HFFc6 (cell line): ENCODE results near the gene POFUT2. TPM values are rescaled to one million over a fixed set of nuclear protein-coding genes. Genes with fewer than 3 reads are reported as not detected.

Experiments used
- DNase-seq: peaks from one replicate; pipeline ENCODE4 v3.0.0-alpha.2; 2018
- H3K27ac Mint-ChIP-seq: 2 replicates; pipeline ENCODE4 v1.8.0; 2020; ENCODE audit warnings: mild to moderate bottlenecking, mixed read lengths
- H3K27me3 Mint-ChIP-seq: 2 replicates; pipeline ENCODE4 v1.8.0; 2021; ENCODE audit warnings: mild to moderate bottlenecking, moderate library complexity, mixed read lengths; ENCODE audit not compliant: insufficient read depth
- H3K36me3 Mint-ChIP-seq: 2 replicates; pipeline ENCODE4 v1.8.0; 2021; ENCODE audit warnings: low read depth, mixed read lengths
- H3K4me1 Mint-ChIP-seq: 2 replicates; pipeline ENCODE4 v1.8.0; 2020; ENCODE audit warnings: low read depth, mixed read lengths
- H3K4me3 Mint-ChIP-seq: 2 replicates; pipeline ENCODE4 v1.8.0; 2020; ENCODE audit warnings: mild to moderate bottlenecking, moderate library complexity, mixed read lengths
- H3K9me3 Mint-ChIP-seq: 2 replicates; pipeline ENCODE4 v1.8.0; 2020; ENCODE audit warnings: mild to moderate bottlenecking, mixed read lengths
- CTCF ChIP-seq: fragments of 200-600 bp; sonication (generic); IDR thresholded peaks from 2 replicates; pipeline ENCODE4 v1.5.0; 2021; ENCODE audit warnings: antibody characterized with exemption, mild to moderate bottlenecking
- total RNA-seq, 6 experiments: library from RNA; stranded (reverse); fragmentation: NEBNext Ultra II Directional; extraction: Animal tissue kit (Norgen Biotek cat#: 25700); gene quantifications; 2 replicates in 1 of 6; 3 replicates in 5 of 6; pipeline ENCODE4 v1.2.3, GENCODE V29; 2021

The POFUT2 gene
- total RNA-seq, 6 experiments from 2014 or later: 78.2 to 112 (median 80.3) TPM

DNA sequence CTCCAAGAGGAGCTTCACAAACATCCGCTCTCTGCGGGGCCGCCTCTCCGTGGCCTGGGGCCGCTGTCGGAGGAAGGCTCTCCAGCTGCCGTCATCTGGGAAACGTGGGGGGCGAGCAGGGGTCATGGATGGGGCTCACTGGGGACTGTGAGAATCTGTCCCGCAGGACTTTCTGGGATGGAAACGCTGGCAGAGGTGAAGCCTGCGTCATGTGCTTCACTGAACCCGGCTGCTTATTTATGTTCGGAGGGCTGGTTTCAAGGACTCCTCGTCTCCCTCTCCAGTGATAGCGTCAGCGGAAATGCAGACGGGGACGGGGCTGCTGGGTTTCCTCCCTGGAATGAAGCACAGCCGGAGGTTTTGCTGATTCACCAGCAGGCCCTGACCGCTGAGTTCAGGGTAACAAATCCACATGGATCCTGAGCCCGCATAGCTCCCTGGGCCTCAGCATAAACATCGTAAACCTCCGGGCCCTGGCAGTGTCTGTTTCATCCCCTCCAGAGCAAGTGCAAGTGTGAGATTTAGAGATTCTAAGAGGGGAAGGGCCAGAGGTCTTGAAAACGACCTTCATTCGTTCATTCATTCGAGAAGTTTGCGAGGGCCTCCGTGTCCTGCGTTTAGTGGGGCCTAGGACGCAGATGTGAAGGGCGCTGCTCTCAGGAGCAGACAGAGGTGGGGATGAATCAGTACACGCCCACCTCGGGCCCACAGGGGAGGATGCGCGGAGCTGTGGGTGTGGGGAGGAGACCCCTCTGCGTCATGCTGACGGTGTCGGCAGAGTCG lies 7.0 kb upstream of the POFUT2 start:
- Mint-ChIP-seq H3K4me3 (peak overlapping the region; percentile 74), H3K4me1 (peaks cover 75% of the 10 kb centered on the region), H3K9me3 (peaks cover 10% of the 10 kb centered on the region; the same call in 1 of the 2 replicates), H3K27ac (peak overlapping the region; percentile 92), H3K27me3 (peaks cover 11% of the 10 kb centered on the region), H3K36me3 (peaks cover 23% of the 10 kb centered on the region)
- DNase-seq: peak; percentile 98
- TF ChIP-seq CTCF: no peak

DNA sequence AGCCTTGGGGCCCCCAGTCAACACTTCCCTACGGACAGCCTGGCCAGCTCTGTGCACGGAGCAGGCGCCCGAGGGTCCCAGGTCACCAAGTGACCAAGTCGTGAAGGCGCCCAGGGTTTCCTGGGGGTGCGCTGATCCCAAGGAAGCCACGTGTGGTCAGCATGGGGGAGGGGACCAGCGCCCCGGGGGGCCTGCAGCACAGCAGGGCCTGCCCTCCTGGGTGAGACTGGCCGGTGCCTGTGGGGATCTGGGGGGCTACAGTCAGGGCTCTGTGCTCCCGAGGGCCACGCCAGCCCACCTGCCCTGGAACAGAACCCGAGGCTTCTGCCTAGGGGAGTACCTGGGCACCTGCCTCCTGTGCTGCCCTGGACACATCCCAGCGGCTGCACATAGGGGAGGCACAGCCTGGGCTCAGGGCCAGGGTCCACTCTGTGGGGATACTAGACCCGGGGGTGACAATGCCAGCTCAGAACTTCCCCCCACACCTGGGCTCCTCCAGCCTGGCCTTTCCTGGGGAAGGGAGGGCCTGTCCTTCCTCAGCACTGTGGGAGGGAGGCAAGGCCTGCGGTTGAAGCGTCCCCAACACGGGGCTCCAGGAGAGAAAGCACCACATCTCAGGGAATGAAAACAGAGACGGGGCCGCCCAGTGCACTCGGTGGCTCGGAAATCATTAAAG lies 6.2 kb upstream of the POFUT2 start:
- peaks cover 10% of the 10 kb centered on the region; the same call in 1 of the 2 replicates for H3K9me3 Mint-ChIP-seq
- H3K4me3 Mint-ChIP-seq: peak overlapping the region; percentile 74
- DNase-seq: no peak
- peaks cover 82% of the 10 kb centered on the region for H3K4me1 Mint-ChIP-seq
- peaks cover 23% of the 10 kb centered on the region for H3K36me3 Mint-ChIP-seq
- peaks cover 11% of the 10 kb centered on the region for H3K27me3 Mint-ChIP-seq
- no peak for TF ChIP-seq CTCF
- peak overlapping the region; percentile 92 for H3K27ac Mint-ChIP-seq

GRCh38 chr21:45293220-45293725 lies 5.6 kb upstream of the POFUT2 start:
- H3K27ac Mint-ChIP-seq: peak overlapping the region; percentile 92
- peaks cover 81% of the 10 kb centered on the region for H3K4me1 Mint-ChIP-seq
- H3K27me3 Mint-ChIP-seq: peaks cover 11% of the 10 kb centered on the region
- H3K4me3 Mint-ChIP-seq: peak overlapping the region; percentile 9; the same call in 1 of the 2 replicates
- no peak for DNase-seq
- H3K9me3 Mint-ChIP-seq: peaks cover 10% of the 10 kb centered on the region; the same call in 1 of the 2 replicates
- TF ChIP-seq CTCF: no peak
- peaks cover 23% of the 10 kb centered on the region for H3K36me3 Mint-ChIP-seq

DNA sequence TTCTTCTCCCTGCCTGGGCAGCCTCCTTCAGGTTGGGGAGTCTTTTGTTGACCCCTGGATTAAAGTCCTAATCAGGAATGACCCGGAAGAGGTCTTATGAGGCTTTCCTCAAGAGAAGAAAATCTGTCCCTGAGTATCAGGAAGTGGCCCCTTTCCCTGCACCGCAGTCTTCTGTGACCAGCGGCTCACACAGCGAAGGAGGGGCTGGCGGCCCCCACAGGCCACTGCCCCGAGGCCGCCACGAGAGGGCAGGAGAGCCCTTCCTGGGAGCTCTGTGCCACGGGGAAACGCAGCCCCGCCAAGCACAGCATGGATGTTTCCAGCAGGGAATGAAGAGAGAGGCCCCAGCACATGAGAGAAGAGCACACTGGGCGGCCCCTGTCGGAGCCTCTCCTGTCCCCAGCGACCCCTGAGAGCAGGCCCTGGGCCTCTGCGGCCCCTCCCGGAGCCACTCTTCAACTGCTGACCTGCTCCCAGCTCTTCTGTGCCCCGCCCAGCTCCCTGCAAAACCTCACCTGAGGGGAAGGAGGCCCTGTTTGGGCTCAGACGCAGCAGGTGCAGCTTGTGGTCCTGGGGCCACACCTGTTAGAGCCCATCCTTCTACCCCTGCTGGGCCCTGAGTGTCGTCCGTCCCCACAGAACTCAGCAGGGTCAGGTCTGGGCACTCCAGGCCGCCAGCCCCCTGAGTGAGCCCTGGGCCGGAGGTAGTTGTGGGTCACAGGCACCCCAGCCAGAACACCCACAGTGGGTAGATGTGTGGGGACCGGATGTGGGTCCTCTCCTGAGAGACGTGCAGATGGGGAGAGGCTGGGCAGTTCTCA lies 4.9 kb upstream of the POFUT2 start:
- peak; percentile 76 for DNase-seq
- Mint-ChIP-seq H3K4me1 (peaks cover 79% of the 10 kb centered on the region), H3K27ac (peak overlapping the region; percentile 92)

More for the DNA sequence above, 4.9 kb upstream of the POFUT2 start:
- peak; percentile 97 for TF ChIP-seq CTCF
- H3K27me3 Mint-ChIP-seq: peaks cover 11% of the 10 kb centered on the region
- H3K9me3 Mint-ChIP-seq: peaks cover 7% of the 10 kb centered on the region; the same call in 1 of the 2 replicates
- peaks cover 20% of the 10 kb centered on the region for H3K36me3 Mint-ChIP-seq
- no peak overlapping the region for H3K4me3 Mint-ChIP-seq
